ENCODE results near the gene CCL23.

- TF ChIP-seq, protein P1, sequence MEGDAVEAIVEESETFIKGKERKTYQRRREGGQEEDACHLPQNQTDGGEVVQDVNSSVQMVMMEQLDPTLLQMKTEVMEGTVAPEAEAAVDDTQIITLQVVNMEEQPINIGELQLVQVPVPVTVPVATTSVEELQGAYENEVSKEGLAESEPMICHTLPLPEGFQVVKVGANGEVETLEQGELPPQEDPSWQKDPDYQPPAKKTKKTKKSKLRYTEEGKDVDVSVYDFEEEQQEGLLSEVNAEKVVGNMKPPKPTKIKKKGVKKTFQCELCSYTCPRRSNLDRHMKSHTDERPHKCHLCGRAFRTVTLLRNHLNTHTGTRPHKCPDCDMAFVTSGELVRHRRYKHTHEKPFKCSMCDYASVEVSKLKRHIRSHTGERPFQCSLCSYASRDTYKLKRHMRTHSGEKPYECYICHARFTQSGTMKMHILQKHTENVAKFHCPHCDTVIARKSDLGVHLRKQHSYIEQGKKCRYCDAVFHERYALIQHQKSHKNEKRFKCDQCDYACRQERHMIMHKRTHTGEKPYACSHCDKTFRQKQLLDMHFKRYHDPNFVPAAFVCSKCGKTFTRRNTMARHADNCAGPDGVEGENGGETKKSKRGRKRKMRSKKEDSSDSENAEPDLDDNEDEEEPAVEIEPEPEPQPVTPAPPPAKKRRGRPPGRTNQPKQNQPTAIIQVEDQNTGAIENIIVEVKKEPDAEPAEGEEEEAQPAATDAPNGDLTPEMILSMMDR (IDR thresholded peaks at IDR 0.05; ENCODE audit: low read depth, low read length, missing input control): no peak
- TF ChIP-seq, protein P2, sequence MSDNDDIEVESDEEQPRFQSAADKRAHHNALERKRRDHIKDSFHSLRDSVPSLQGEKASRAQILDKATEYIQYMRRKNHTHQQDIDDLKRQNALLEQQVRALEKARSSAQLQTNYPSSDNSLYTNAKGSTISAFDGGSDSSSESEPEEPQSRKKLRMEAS (IDR thresholded peaks at IDR 0.05): peak; percentile 90
- TF ChIP-seq, protein P3, sequence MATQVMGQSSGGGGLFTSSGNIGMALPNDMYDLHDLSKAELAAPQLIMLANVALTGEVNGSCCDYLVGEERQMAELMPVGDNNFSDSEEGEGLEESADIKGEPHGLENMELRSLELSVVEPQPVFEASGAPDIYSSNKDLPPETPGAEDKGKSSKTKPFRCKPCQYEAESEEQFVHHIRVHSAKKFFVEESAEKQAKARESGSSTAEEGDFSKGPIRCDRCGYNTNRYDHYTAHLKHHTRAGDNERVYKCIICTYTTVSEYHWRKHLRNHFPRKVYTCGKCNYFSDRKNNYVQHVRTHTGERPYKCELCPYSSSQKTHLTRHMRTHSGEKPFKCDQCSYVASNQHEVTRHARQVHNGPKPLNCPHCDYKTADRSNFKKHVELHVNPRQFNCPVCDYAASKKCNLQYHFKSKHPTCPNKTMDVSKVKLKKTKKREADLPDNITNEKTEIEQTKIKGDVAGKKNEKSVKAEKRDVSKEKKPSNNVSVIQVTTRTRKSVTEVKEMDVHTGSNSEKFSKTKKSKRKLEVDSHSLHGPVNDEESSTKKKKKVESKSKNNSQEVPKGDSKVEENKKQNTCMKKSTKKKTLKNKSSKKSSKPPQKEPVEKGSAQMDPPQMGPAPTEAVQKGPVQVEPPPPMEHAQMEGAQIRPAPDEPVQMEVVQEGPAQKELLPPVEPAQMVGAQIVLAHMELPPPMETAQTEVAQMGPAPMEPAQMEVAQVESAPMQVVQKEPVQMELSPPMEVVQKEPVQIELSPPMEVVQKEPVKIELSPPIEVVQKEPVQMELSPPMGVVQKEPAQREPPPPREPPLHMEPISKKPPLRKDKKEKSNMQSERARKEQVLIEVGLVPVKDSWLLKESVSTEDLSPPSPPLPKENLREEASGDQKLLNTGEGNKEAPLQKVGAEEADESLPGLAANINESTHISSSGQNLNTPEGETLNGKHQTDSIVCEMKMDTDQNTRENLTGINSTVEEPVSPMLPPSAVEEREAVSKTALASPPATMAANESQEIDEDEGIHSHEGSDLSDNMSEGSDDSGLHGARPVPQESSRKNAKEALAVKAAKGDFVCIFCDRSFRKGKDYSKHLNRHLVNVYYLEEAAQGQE (IDR thresholded peaks at IDR 0.05): peak; percentile 62
- TF ChIP-seq, protein P4, sequence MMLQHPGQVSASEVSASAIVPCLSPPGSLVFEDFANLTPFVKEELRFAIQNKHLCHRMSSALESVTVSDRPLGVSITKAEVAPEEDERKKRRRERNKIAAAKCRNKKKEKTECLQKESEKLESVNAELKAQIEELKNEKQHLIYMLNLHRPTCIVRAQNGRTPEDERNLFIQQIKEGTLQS (IDR thresholded peaks at IDR 0.05): peak; percentile 79
- peak; percentile 89 to 92 for TF ChIP-seq JUND (IDR thresholded peaks at IDR 0.05)
- TF ChIP-seq GABPA (IDR thresholded peaks at IDR 0.05 in 1 of 2, conservative IDR thresholded peaks at IDR 0.05 in 1 of 2): peak; percentile 38 to 74
- peak; percentile 96 for TF ChIP-seq SP1 (IDR thresholded peaks at IDR 0.05)
- TF ChIP-seq RAD21 (IDR thresholded peaks at IDR 0.05): peak; percentile 42 to 67
- TF ChIP-seq YY1 (IDR thresholded peaks at IDR 0.05): peak; percentile 87
These were observed 44.2 kb downstream of the CCL23 start for GRCh38 chr17:35973333-35974260.
